HG02981 (cell line): ENCODE results near the gene PTPRC.

ENCODE experiments used
- ATAC-seq: cut with Tn5 transposase; IDR thresholded peaks from one replicate; pipeline ENCODE4 v1.9.1; 2021; ENCODE audit warnings: mild to moderate bottlenecking, moderate library complexity; ENCODE audit not compliant: unreplicated experiment

The PTPRC gene

DNA sequence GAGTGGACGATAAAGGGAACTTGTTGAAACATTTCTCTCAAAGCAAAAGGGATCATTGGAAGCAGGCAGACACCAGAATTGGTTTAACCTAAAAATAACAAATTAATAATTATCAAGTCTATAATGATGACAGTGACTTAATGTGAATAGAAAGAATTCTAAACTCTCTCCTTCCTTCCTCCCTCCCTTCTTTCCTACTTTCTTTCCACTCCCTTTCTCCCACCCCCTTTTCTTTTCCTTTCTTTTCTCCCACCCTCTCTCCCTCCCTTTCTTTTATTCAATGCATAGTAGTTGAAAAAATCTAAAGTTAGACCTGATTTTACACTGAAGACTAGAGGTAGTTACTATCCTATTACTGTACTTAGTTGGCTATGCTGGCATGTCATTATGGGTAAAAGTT, 55.7 kb downstream of the PTPRC start:
- ATAC-seq: no peak

DNA sequence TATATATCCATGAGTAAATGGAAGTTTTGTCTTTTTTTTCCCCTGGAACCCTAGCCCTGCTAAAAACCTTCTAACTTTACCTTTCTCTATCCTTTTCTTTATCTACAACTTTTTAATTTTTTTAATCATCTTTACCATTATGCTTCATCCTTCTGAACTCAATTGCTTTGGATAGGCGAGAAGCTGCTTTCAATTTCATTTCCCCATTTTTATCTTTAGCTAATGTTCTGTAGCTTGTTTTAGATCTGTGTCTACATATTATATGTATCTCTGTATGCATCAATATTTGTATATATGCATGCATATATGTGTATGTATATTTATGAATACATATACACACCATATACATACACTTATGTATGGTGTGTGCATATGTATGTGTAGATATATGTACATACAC, 57.4 kb downstream of the PTPRC start:
- peak; percentile 58 for ATAC-seq

DNA sequence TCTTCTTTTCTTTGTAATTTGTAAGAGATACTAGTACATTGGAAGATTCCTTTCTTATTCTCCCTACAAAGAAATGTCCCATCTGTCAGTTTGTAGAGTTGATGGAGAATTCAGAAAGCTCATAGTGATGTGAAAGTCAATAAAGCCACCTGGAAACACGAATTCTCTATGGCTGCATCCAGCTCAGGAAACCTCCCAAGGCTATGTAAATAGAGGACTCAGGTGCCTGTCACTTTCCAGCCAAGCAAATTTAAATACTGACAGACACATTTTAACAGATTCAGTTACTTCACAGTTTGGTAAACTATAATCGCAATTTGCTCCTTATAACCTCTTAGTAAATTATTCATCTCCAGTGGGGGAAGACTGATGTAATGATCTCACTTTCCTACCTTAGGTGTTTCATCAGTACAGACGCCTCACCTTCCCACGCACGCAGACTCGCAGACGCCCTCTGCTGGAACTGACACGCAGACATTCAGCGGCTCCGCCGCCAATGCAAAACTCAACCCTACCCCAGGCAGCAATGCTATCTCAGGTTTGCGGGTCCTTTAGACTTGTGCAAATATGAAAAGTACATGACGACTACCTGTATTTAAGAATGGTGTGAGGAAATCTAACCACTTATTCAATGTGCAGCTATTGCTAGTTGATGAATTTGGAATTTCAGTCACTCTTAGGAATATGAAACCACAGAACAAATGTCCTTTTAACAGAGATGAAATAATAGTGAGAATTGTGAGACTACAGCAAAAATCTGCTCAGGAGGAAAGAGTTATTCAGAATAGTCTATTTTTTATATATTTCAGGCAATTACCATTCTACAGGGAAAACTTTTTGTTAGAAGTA, 60.6 kb downstream of the PTPRC start:
- no peak for ATAC-seq

DNA sequence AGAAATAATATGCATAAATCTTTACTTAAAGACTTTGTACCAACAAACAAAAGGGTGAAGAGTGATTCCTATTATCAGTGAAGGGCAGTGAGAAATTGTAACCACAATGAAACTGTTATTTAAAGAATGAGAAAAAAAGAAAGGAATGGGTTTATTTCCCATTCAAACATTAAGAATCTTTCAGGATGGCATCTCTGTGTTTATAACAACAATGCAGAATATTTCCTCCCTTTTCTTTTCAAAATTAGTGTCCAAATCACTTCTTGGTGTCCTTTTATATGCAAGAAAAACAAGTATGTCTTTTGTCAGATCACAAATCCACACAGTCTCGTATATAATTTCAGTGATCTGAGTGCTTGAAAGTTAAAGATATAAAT, 61.2 kb downstream of the PTPRC start:
- no peak for ATAC-seq

DNA sequence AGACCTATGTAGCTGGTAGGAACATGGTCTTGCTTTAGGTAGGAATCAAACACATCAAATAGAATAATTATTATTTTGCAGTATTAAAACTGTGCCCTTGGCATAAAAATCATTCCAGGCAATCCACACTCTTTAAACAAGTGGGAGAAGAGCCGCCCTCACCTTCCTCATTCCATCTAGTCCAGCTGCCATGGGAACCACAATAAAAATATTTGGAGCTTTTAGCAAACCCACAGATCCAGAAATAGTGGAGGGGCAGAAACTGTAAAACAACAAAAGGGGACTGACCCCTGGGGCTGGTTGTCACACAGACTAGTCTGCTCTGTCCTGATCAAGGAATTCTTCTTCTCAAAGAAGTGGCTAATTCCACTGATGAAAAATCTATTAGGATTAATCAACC, 61.6 kb downstream of the PTPRC start:
- ATAC-seq: no peak

DNA sequence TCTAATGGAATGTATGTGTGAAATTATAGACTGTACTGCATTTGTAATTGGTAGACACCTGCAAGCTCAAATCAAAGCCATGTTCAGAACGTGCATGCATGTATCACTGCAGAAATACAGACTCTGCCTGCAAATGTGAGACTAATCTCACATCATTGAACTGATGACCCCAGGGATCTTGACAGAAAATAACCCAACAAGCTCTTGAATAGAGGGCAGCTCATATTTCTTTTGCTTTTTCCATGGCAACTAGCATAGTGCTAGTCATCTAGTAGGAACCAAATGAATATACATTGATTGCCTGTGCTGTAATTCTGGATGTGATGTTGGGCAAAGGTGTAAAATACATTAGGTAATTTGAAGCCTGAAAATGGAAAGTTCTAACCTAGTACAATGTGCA, 62.4 kb downstream of the PTPRC start:
- no peak for ATAC-seq

DNA sequence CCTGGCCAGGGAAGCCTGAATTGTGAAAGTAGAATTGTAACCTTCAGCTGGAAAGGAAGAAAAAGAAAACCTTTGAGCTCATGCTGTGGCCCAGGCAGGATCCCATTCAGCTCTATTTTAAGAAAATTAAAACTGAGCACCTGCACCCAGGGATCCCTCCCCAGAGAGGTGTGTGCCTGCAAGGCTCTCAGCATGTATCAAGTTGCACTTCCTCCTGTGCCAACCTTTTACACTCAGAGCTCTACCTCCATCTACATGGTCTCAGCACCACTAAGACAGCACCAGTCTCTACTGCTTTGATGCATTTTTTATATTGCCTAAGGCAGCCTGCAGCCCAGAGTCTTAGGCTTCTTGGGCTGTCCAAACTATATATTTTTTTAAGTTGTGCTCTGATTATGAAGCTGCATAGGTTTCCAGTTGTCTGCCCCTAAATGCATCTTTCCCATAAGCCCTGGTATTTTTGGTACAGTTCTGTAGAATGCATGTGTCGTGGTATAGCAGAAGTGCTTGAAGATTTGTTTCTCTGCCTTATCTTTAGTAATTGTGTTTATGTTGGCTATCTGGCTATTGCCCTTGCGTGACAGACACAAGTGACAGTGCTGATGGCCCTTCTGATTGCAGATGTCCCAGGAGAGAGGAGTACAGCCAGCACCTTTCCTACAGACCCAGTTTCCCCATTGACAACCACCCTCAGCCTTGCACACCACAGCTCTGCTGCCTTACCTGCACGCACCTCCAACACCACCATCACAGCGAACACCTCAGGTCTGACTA, 63.1 kb downstream of the PTPRC start:
- ATAC-seq: no peak

DNA sequence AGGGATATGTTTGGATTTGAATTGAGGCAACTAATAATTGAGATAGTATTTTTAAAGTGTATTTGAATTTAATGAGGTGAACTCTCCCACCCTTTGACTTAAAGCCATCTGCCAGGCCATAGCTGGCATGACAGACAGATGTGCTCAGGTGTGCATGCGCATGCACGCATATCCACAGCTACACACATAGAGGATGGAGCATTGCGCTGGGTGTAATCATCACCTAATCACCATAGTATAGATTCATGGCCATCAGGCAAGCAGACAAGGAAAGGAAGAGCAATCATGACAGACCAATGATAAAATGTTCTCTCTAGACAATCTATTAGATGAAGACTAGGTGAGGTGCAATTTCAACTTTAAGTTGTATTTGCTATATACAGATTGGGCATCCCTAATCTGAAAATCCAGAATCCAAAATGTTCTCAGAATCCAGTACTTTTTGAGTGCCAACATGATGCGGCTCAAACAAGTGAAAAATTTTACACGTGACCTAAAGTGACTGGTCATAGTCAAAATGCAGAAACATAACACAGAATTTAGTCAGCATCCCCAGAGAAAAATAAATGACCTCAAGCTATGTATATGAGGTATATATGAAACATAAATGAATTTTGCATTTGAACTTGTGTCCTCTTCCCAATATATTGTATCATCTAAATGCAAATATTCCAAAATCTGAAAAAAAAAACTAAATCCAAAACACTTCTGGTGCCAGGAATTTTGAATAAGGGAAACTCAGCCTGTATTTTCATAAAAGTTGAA, 70.1 kb downstream of the PTPRC start:
- ATAC-seq: no peak

DNA sequence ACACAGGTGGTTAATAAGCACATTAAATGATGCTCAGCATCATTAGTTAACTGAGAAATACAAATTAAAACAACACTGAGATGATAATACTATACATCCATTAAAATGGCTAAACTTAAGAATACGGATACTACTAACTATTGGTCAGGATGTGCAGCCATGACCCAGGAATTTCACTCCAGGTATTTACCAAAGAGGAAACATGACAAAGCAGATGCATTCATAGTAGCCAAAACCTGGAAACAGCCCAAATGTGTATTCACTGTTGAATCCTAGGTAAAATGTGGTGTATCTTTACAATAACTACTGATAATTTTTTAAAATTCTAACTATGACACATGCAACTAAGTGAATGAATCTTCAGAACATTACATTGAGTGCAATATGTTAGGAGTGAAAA, 73.0 kb downstream of the PTPRC start:
- no peak for ATAC-seq

DNA sequence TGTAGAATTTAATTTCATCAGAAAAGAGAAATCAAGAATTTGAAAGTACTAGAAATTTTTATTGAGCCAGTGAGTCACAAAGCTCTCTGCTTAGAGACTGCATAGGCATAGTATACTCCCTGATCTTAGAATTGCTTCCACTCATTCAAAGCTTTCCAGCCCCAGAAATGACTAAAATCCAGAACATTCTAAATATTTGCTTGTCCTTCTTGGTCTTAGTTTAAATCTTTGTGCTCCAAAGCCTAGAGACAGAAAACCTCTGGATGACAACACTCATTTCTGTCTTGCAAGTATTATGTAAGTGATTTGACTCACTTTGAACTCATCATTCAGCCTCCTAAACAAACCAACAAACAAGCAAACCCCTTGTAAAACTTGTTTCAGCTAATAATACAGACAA, 74.2 kb downstream of the PTPRC start:
- ATAC-seq: no peak

DNA sequence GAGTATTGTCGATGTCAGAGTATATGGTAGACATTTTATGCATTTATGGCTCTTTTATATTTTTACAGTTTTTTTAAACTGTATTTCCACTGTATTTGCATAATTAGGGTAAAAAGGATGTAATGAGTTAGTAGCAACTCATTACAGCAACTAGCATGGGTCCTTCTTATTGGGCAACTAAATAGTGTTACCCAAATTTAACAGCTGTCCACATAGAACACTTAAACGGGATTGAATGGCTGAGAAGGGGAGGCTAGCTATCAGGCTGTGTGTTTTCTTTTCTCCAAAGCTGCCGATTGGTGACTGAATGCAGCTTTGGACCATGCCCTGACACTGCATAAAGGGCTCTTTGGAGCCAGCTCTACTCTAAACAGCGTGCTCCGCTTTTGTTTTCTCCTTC, 75.4 kb downstream of the PTPRC start:
- no peak for ATAC-seq

DNA sequence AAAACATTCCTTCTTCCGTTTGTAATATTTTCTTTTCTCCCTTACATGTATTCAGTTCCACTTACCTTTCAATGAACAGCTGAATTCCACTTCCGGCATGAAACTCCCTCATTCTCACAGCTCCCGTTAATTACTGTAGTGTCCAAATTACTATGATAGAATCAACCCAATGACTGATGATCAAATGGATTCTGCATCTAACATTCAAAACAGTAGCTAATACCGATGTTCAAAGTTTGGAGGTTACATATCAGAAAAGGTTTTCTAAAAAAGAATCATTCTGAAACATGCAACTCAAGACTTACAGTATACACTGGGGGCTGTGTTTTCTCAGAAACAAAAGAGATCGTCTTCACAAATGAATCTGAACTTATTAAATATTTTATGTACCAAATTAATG, 77.2 kb downstream of the PTPRC start:
- no peak for ATAC-seq

DNA sequence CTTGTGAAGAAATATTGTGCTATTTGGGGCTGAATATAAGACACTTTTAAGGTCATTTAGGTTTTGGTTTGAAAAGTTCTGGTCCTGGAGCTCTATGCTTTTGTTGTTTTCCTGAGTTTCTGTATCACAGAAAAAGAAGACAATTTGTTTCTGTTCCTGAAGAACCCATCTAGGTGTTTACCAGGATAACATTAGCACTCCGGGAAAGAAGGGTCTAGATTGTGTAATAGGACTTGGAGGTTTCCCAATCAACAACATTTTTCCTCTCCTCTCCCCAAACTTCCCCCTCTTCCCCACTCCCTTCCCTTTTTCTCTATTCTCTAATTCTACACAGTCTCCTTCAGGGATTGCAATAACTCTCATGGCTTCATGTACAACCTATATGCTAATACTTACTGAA, 78.7 kb downstream of the PTPRC start:
- no peak for ATAC-seq

DNA sequence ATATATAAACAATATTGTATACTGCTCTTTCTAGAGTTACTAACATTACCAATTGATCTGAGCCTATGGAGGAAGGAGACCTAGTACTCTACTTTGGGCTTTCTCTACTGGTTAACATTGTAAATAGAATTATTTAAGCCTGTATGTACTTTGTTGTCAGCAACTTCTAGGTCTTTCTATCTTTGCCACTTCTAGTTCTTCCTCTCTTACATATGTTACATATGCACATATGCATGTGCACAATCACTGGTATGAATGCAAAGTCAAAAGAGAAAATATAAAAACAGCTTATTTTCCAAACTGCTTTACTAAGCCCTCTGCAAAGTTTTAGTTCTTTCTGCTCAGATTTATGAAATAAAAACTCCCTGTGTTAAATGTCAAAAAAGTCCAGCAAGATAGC, 84.3 kb downstream of the PTPRC start:
- ATAC-seq: no peak

DNA sequence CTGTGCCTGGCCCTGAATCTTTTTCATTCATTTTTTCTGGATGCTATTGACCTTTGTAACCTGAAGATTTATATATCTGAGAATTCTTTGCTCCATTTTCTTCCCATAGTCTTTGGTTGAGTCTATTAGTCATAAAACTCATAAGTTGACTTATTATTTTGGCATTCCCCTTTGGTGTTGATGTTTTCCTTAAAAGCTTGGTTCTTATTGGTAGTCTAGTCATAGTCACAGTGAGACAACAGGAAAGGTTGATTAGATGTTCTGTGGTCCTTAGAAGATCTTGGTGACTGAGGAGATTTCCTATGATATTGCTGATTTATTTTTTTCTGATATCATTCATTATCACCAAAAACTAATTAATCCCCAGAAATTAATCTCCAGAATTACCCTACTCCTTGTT, 86.2 kb downstream of the PTPRC start:
- ATAC-seq: no peak

DNA sequence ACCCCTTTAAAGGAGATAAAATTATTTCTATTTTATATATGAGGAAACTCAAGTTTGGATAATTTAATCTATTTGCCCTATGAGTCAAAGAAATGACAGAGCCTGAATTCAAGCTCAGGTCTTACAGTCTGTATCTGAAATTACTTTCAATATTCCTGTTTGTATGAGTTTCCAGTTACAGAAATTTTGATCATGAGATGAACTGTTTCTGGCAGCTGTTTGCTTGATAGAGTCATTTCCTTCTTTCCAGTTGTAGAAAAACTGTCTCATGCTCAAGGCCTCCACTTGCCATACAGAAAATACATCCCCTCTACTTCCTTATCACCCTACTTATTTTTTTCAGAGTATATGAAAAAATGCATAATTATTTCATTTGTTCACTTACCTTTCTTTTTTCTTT, 87.6 kb downstream of the PTPRC start:
- ATAC-seq: no peak

DNA sequence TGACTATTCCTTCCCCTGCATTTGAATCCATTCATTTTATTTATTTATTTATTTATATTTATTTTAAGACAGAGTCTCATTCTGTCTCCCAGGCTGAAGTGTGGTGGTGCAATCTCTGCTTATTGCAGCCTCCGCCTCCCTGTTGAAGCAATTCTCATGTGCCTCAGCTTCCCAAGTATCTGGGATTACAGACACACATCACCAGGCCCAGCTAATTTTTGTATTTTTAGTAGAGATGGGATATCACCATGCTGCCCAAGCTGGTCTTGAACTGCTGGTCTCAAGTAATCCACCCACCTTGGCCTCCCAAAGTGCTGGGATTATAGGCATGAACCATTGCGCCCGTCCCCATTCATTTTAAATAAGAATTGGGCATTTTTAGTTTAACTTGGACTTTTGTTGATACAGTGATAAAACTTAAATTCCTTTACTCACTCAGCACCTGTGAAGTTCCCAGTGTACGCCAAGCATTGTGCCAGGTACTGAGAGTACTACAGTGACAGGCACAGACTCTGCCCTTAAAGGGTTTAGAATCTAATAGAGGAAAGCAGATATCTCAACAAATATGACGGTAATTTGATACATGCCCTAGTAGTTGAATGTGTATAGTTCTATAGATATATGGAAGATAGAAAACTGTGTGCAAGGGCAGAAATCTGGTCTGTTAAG, 90.5 kb downstream of the PTPRC start:
- no peak for ATAC-seq

DNA sequence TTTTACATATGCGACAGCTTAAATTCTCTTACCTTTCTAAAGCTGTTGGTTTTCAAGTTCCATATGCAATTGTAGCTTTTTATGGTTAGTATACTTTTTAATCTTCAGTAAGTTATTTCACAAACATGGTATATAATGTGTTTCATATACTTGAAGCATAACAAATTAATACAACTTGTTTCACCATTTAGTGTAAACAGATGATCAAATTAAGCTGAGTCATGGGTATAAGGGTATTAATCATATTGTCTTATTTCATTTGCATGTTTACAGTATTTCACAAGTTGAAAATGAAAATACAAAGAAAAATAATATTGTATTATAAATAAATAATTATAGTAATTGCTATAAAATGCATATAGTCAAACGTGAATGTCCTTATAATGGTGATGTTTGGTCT, 92.1 kb downstream of the PTPRC start:
- ATAC-seq: no peak

DNA sequence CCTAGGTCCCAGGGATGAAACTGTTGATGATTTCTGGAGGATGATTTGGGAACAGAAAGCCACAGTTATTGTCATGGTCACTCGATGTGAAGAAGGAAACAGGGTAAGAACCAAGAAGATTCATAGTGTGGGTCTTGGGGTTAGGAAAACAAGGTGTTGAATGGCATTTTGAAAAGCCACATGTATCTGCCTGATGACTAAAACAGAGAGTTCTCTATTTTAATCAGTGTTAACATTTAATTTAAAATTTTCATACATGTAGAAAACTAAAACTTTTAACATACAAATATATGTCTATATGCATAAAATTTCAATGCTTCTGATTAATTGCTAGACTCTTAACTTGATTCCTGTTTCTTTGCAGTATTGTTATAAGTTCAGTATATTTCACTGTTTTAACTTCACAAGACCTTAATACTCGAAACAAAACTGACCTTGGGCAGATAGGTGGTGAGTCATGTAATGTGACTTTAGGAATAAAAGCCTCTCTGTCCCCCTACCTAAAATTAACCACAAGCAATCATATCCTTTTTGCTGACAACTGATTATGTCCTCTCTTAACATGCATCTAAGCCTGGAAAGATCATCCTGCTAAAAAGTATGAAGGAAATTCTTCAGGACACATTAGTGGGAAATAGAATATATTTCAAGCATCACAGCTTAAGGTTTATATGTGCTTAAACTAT, 95.6 kb downstream of the PTPRC start:
- peak; percentile 85 for ATAC-seq

DNA sequence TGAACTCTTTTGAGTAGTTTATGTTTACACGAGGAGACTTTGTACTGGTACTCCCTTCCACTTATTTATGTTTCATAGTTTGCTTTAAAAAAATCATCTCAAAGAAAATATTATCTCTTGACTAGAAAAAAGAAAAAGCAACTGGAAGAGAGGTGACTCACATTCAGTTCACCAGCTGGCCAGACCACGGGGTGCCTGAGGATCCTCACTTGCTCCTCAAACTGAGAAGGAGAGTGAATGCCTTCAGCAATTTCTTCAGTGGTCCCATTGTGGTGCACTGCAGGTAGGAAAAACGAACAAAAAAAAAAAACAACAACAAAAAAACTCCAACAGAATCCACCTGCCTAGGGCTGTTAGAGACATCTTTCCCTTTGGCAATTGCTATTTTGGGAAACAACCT, 102.9 kb downstream of the PTPRC start:
- no peak for ATAC-seq

DNA sequence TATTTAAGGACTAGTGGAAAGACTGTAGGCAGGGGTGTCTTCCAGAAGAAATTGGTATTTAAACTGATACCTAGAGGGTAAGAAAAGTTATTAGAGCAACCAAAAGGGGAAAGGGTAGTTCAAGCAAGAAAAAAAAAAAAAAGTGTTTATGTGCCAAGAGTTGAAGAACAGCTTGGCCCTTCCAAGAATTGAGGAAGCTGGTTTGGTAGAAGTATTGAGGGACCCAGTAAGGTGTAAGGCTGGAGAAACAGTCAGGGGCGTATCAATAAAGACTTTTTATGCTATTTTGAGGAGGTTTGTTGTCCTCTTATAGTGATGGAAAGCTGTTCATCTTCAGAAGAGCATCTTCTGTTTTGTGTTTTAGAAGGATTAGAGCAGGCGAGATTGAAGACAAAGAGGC, 108.3 kb downstream of the PTPRC start:
- no peak for ATAC-seq
